PC-9 (cell line): ENCODE data around the gene RIPK3. TPM values are rescaled to one million over a fixed set of nuclear protein-coding genes. Genes with fewer than 3 reads are reported as not detected.

Experiments
- BruUV-seq: library from RNA; stranded (reverse); fragments of 400-500 nt; replicated peaks from 2 replicates; lab custom pipeline; 2021; lab: Mats Ljungman, UMichigan
- CTCF ChIA-PET: fragments of 300-600 bp; sonication (Branson Sonifier 250); formaldehyde crosslinking; loops from one replicate; lab custom pipeline; 2022; ENCODE audit warnings: antibody characterized with exemption; lab: Charles Lee
- POLR2A ChIA-PET: fragments of 300-600 bp; sonication (Branson Sonifier 250); formaldehyde crosslinking; loops from one replicate; lab custom pipeline; 2022; ENCODE audit warnings: antibody characterized with exemption; ENCODE audit not compliant: unreplicated experiment; lab: Charles Lee
- DNase-seq, 2 experiments: peaks; one replicate each; pipeline versions ENCODE4 v3.0.0 to v3.0.0-alpha.2; 2015 to 2022; ENCODE audit warnings: mixed read lengths in 1 of 2
- H2AFZ ChIP-seq: fragments of 200-600 bp; sonication (generic); 2 replicates; pipeline ENCODE4 v1.8.1; 2017; ENCODE audit warnings: antibody characterized with exemption
- H3F3A ChIP-seq: fragments of 200-600 bp; sonication (generic); 2 replicates; pipeline ENCODE4 v1.8.1; 2017; ENCODE audit warnings: antibody characterized with exemption, mild to moderate bottlenecking, low read depth; ENCODE audit not compliant: insufficient read depth
- H3K27ac ChIP-seq: fragments of 200-600 bp; sonication (generic); 2 replicates; pipeline ENCODE4 v1.6.1; 2016; ENCODE audit warnings: mixed run types
- H3K27me3 ChIP-seq: fragments of 200-600 bp; sonication (generic); 2 replicates; pipeline ENCODE4 v1.6.1; 2016; ENCODE audit warnings: low read depth, mixed run types; ENCODE audit not compliant: insufficient read depth
- H3K36me3 ChIP-seq: fragments of 200-600 bp; sonication (generic); 2 replicates; pipeline ENCODE4 v1.6.1; 2016; ENCODE audit warnings: low read depth, mixed run types
- H3K4me1 ChIP-seq: fragments of 200-600 bp; sonication (generic); replicated peaks from 2 replicates; pipeline ENCODE4 v1.6.1; 2016; ENCODE audit warnings: mixed run types; ENCODE audit not compliant: insufficient read depth
- H3K4me2 ChIP-seq: fragments of 200-600 bp; sonication (generic); 2 replicates; pipeline ENCODE4 v1.6.1; 2017; ENCODE audit warnings: mixed run types
- H3K4me3 ChIP-seq: fragments of 200-600 bp; sonication (generic); 2 replicates; pipeline ENCODE4 v1.6.1; 2016; ENCODE audit warnings: mixed run types
- H3K79me2 ChIP-seq: fragments of 200-600 bp; sonication (generic); 2 replicates; pipeline ENCODE4 v1.6.1; 2017; ENCODE audit warnings: low read depth, mixed run types
- H3K9me2 ChIP-seq: fragments of 200-600 bp; sonication (generic); 2 replicates; pipeline ENCODE4 v1.8.1; 2017; ENCODE audit warnings: mild to moderate bottlenecking; ENCODE audit not compliant: insufficient read depth
- H3K9me3 ChIP-seq: fragments of 200-600 bp; sonication (generic); 2 replicates; pipeline ENCODE4 v1.8.1; 2016; ENCODE audit warnings: low read depth; ENCODE audit not compliant: insufficient read depth
- H4K20me1 ChIP-seq: fragments of 200-600 bp; sonication (generic); 2 replicates; pipeline ENCODE4 v1.8.1; 2017; ENCODE audit not compliant: insufficient read depth
- CTCF ChIP-seq: fragments of 200-600 bp; sonication (generic); conservative IDR thresholded peaks from 2 replicates; pipeline ENCODE4 v1.6.1; 2017; ENCODE audit warnings: mixed run types, antibody characterized with exemption, mild to moderate bottlenecking, moderate library complexity
- EZH2 ChIP-seq: fragments of 200-600 bp; sonication (generic); IDR thresholded peaks from 2 replicates; pipeline ENCODE4 v1.8.0; 2017; ENCODE audit warnings: antibody characterized with exemption, low read depth
- intact Hi-C: fragments of 100-400 bp; cut with micrococcal nuclease; formaldehyde crosslinking; loops from one replicate; pipeline ENCODE4 v1.10.0; 2022; ENCODE audit not compliant: unreplicated experiment
- total RNA-seq: library from RNA; stranded (reverse); gene quantifications from 2 replicates; pipeline ENCODE4 v1.2.3, GENCODE V29; 2021

RIPK3 gene
- total RNA-seq, 1 experiment from 2014 or later, result 6.4 TPM

- Histone ChIP-seq H4K20me1 (no peaks in the 10 kb centered on the region), H3K27me3 (no peaks in the 10 kb centered on the region), H3K4me2 (no peak overlapping the region), H3F3A (no peaks in the 10 kb centered on the region; the same call in 1 of the 2 replicates), H3K4me1 (no peaks in the 10 kb centered on the region), H3K4me3 (no peak overlapping the region), H3K9me3 (no peaks in the 10 kb centered on the region), H3K79me2 (no peaks in the 10 kb centered on the region), H3K9me2 (no peaks in the 10 kb centered on the region), H3K27ac (no peak overlapping the region), H2AFZ (no peak overlapping the region), H3K36me3 (no peaks in the 10 kb centered on the region)
- no TSS peak for BruUV-seq
- TF ChIP-seq EZH2 (no peak), CTCF (no peak)
- intact Hi-C loops, result no loop called here
- DNase-seq, result no peak
- CTCF ChIA-PET, result no interaction called here
- POLR2A ChIA-PET, result no interaction called here
Measured at GRCh38 chr14:24321212-24321975, 18.4 kb downstream of the RIPK3 start.

- intact Hi-C loops, result no loop called here
- no peak for DNase-seq
- no peak overlapping the region for H3K4me3 ChIP-seq
- H2AFZ ChIP-seq, result no peak overlapping the region
- ChIA-PET CTCF (no interaction called here), POLR2A (no interaction called here)
- no peaks in the 10 kb centered on the region for H4K20me1 ChIP-seq
- BruUV-seq, result no TSS peak
- TF ChIP-seq CTCF (no peak), EZH2 (no peak)
- no peaks in the 10 kb centered on the region for H3K9me3 ChIP-seq
- no peaks in the 10 kb centered on the region for H3K9me2 ChIP-seq
- H3K36me3 ChIP-seq, result no peaks in the 10 kb centered on the region
- H3K27ac ChIP-seq, result no peak overlapping the region
- H3F3A ChIP-seq, result no peaks in the 10 kb centered on the region; the same call in 1 of the 2 replicates
- no peaks in the 10 kb centered on the region for H3K79me2 ChIP-seq
- no peak overlapping the region for H3K4me2 ChIP-seq
- no peaks in the 10 kb centered on the region for H3K27me3 ChIP-seq
- no peaks in the 10 kb centered on the region for H3K4me1 ChIP-seq
Measured at GRCh38 chr14:24317141-24317928, 22.5 kb downstream of the RIPK3 start.

- Histone ChIP-seq H3K36me3 (no peaks in the 10 kb centered on the region), H3K79me2 (no peaks in the 10 kb centered on the region), H4K20me1 (no peaks in the 10 kb centered on the region), H3K9me2 (no peaks in the 10 kb centered on the region), H3K27me3 (no peaks in the 10 kb centered on the region), H3F3A (no peaks in the 10 kb centered on the region; the same call in 1 of the 2 replicates), H2AFZ (no peak overlapping the region), H3K27ac (no peak overlapping the region), H3K4me3 (no peak overlapping the region), H3K9me3 (no peaks in the 10 kb centered on the region), H3K4me1 (no peaks in the 10 kb centered on the region), H3K4me2 (no peak overlapping the region)
- ChIA-PET CTCF (no interaction called here), POLR2A (no interaction called here)
- intact Hi-C loops, result no loop called here
- no peak for DNase-seq
- TF ChIP-seq CTCF (no peak), EZH2 (no peak)
- BruUV-seq, result no TSS peak
Measured at GRCh38 chr14:24316597-24316950, 23.2 kb downstream of the RIPK3 start.
